ENCODE data around the gene DMAC2. TPM values are rescaled to one million over a fixed set of nuclear protein-coding genes. Genes with fewer than 3 reads are reported as not detected.

The DMAC2 gene
- total and polyA plus RNA-seq, 2 of the 13 experiments (the other 11 are each of a cell fraction or from before 2014, with no cell fraction given), result 39.0 to 66.0 TPM

DNA sequence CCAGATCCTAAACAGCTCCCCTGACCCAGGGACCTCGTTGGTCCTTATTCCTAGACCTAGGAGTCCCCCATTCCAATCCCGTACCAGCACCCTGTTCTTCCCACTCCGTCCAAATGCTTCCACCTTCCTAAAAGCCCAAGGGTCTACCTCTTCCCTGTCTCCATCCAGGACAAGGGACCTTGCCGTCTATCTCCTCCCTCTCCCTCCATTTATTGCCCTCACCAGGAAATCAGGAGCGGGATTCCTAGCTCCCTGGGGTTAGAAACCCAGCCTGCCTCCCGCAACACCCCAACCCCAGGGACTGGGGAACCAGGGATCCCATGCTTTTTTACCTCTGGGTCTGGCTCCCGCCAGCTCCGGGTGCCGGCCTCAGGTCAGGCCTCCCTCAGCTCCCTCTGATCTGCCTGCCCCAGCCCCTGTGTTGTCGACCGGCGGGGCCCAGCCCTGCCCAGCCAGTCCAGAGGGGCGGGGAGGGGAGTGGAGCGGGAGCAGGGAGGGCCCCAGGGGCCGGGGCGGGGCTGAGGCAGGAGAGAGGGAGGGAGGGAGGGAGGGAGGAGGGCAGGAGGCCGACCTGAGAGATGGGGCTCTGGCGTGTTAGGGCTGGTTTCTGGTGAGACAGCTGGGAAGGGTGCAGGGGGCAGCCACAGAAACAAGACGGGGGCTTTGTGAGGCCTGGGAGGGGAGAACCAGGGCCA is 12.6 kb downstream of the DMAC2 start, which contains the start of gene B3GNT8 (continued):
- TF ChIP-seq ATF1 (CRISPR knock-in tag; IDR thresholded peaks at IDR 0.05), result no peak
- TF ChIP-seq PHF5A (CRISPR knock-in tag; IDR thresholded peaks at IDR 0.05; ENCODE audit: low read depth, unreplicated experiment), result no peak
- TF ChIP-seq ZNF605 (CRISPR knock-in tag; IDR thresholded peaks at IDR 0.05), result no peak
- TF ChIP-seq CSRNP1 (CRISPR knock-in tag; IDR thresholded peaks at IDR 0.05), result no peak
- TF ChIP-seq EEA1 (CRISPR knock-in tag; IDR thresholded peaks at IDR 0.05; ENCODE audit: borderline replicate concordance), result no peak
- TF ChIP-seq CHD4 (IDR thresholded peaks at IDR 0.05; ENCODE audit: borderline replicate concordance, low read length), result no peak
- TF ChIP-seq ATAD3A (CRISPR knock-in tag; IDR thresholded peaks at IDR 0.05), result no peak
- no peak for TF ChIP-seq TBP (CRISPR knock-in tag; IDR thresholded peaks at IDR 0.05)
- TF ChIP-seq TBX2 (CRISPR knock-in tag; IDR thresholded peaks at IDR 0.05; ENCODE audit: borderline replicate concordance), result peak; percentile 49
- TF ChIP-seq WIZ (CRISPR knock-in tag; IDR thresholded peaks at IDR 0.05), result no peak
- no peak for TF ChIP-seq NFIC (IDR thresholded peaks at IDR 0.05; ENCODE audit: low read length)
- no peak for TF ChIP-seq IKZF4 (CRISPR knock-in tag; IDR thresholded peaks at IDR 0.05; ENCODE audit: borderline replicate concordance, low read depth, not compliant biosample characterization)
- TF ChIP-seq, protein P1, sequence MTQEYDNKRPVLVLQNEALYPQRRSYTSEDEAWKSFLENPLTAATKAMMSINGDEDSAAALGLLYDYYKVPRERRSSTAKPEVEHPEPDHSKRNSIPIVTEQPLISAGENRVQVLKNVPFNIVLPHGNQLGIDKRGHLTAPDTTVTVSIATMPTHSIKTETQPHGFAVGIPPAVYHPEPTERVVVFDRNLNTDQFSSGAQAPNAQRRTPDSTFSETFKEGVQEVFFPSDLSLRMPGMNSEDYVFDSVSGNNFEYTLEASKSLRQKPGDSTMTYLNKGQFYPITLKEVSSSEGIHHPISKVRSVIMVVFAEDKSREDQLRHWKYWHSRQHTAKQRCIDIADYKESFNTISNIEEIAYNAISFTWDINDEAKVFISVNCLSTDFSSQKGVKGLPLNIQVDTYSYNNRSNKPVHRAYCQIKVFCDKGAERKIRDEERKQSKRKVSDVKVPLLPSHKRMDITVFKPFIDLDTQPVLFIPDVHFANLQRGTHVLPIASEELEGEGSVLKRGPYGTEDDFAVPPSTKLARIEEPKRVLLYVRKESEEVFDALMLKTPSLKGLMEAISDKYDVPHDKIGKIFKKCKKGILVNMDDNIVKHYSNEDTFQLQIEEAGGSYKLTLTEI (CRISPR knock-in tag; conservative IDR thresholded peaks at IDR 0.05), result no peak
- no peak for TF ChIP-seq ZNF598 (CRISPR knock-in tag; IDR thresholded peaks at IDR 0.05; ENCODE audit: borderline replicate concordance)
- TF ChIP-seq ZNF569 (CRISPR knock-in tag; IDR thresholded peaks at IDR 0.05; ENCODE audit: borderline replicate concordance), result no peak
- no peak for TF ChIP-seq ZNF597 (CRISPR knock-in tag; IDR thresholded peaks at IDR 0.05)
- TF ChIP-seq CREBL2 (CRISPR knock-in tag; IDR thresholded peaks at IDR 0.05; ENCODE audit: borderline replicate concordance), result no peak
- no peak for TF ChIP-seq SP140L (CRISPR knock-in tag; IDR thresholded peaks at IDR 0.05; ENCODE audit: borderline replicate concordance)
- peak; percentile 83; the same call in 1 of the 2 replicates for TF ChIP-seq ZNF331 (CRISPR knock-in tag; IDR thresholded peaks at IDR 0.05)

All from HepG2 (cell line).